CD14-positive monocyte (primary cell): ENCODE measurements around the gene MCC. TPM values are rescaled to one million over a fixed set of nuclear protein-coding genes. Genes with fewer than 3 reads are reported as not detected.

Experiments used
- DNase-seq, 3 donors: peaks; one replicate each; pipeline ENCODE4 v3.0.0-alpha.2; 2011 to 2022
- H2AFZ ChIP-seq: 2 replicates; pipeline ENCODE4 v1.6.0; 2012; ENCODE audit warnings: mild to moderate bottlenecking, low read depth, low read length, inconsistent platforms; ENCODE audit not compliant: insufficient read depth, poor library complexity, severe bottlenecking
- H3K27ac ChIP-seq, 2 donors: 1 replicate in 1 of 2; 2 replicates in 1 of 2; pipeline ENCODE4 v1.5.1; 2012 to 2013; ENCODE audit warnings: low read length in 2 of 2, control low read depth in 1 of 2, inconsistent platforms in 1 of 2, low read depth in 1 of 2, mild to moderate bottlenecking in 1 of 2
- H3K27me3 ChIP-seq, 2 donors: one replicate each; pipeline versions ENCODE4 v1.6.0 to v1.6.1; 2011 to 2013; ENCODE audit warnings: low read length in 2 of 2; ENCODE audit not compliant: control insufficient read depth in 2 of 2, insufficient read depth in 2 of 2
- H3K36me3 ChIP-seq, 2 donors: replicated peaks in 1 of 2; 1 replicate in 1 of 2; 2 replicates in 1 of 2; pipeline versions ENCODE4 v1.5.1 to v1.6.1; 2012 to 2013; ENCODE audit warnings: low read length in 2 of 2, control low read depth in 1 of 2, inconsistent platforms in 1 of 2, mild to moderate bottlenecking in 1 of 2; ENCODE audit not compliant: insufficient read depth in 2 of 2, control insufficient read depth in 1 of 2
- H3K4me1 ChIP-seq, 2 donors: 1 replicate in 1 of 2; 2 replicates in 1 of 2; pipeline versions ENCODE4 v1.5.1 to v1.6.1; 2012 to 2013; ENCODE audit warnings: low read length in 2 of 2, control low read depth in 1 of 2, inconsistent platforms in 1 of 2, mild to moderate bottlenecking in 1 of 2, moderate library complexity in 1 of 2; ENCODE audit not compliant: insufficient read depth in 2 of 2, control insufficient read depth in 1 of 2
- H3K4me2 ChIP-seq: replicated peaks from 2 replicates; pipeline ENCODE3; 2012; ENCODE audit warnings: low read length, moderate library complexity, mild to moderate bottlenecking; ENCODE audit not compliant: poor library complexity, severe bottlenecking; ENCODE audit errors: extremely low read depth
- H3K4me3 ChIP-seq, 3 experiments: fragments of 200-600 bp in 1 of 3; sonication (generic) in 1 of 3; replicated peaks in 1 of 3; 1 replicate in 2 of 3; 2 replicates in 1 of 3; pipeline ENCODE4 v1.5.1; 2011 to 2013; ENCODE audit warnings: low read length in 3 of 3, mild to moderate bottlenecking in 3 of 3, control low read depth in 2 of 3, low read depth in 2 of 3, inconsistent platforms in 1 of 3, moderate library complexity in 1 of 3
- H3K79me2 ChIP-seq: 2 replicates; pipeline ENCODE4 v1.6.0; 2012; ENCODE audit warnings: mild to moderate bottlenecking, control low read depth, inconsistent platforms, low read length, moderate library complexity; ENCODE audit not compliant: insufficient read depth
- H3K9ac ChIP-seq: 2 replicates; pipeline ENCODE4 v1.6.0; 2017; ENCODE audit warnings: low read length, mild to moderate bottlenecking; ENCODE audit not compliant: insufficient read depth, poor library complexity, severe bottlenecking
- H3K9me3 ChIP-seq, 2 donors: replicated peaks in 1 of 2; 1 replicate in 1 of 2; 2 replicates in 1 of 2; pipeline versions ENCODE4 v1.5.1 to v1.6.1; 2012 to 2013; ENCODE audit warnings: low read length in 2 of 2, control low read depth in 1 of 2; ENCODE audit not compliant: control insufficient read depth in 1 of 2, insufficient read depth in 1 of 2
- H4K20me1 ChIP-seq: 2 replicates; pipeline ENCODE4 v1.6.0; 2012; ENCODE audit warnings: mild to moderate bottlenecking, low read length, control low read depth, moderate library complexity; ENCODE audit not compliant: insufficient read depth
- H3K27ac Mint-ChIP-seq, 7 donors: one replicate each; pipeline ENCODE4 v1.8.0; 2020; ENCODE audit warnings: mild to moderate bottlenecking in 7 of 7, mixed read lengths in 7 of 7, moderate library complexity in 6 of 7, inconsistent platforms in 2 of 7
- H3K27me3 Mint-ChIP-seq, 3 donors: one replicate each; pipeline ENCODE4 v1.8.0; 2021 to 2022; ENCODE audit warnings: low read depth in 3 of 3, mild to moderate bottlenecking in 3 of 3, mixed read lengths in 3 of 3, moderate library complexity in 3 of 3, inconsistent platforms in 1 of 3
- H3K36me3 Mint-ChIP-seq, 2 donors: one replicate each; pipeline ENCODE4 v1.8.0; 2020; ENCODE audit warnings: mixed read lengths in 2 of 2, inconsistent platforms in 1 of 2, mild to moderate bottlenecking in 1 of 2
- H3K4me1 Mint-ChIP-seq: one replicate; pipeline ENCODE4 v1.8.0; 2020; ENCODE audit warnings: mild to moderate bottlenecking, mixed read lengths
- H3K4me3 Mint-ChIP-seq, 2 donors: one replicate each; pipeline ENCODE4 v1.8.0; 2020; ENCODE audit warnings: mild to moderate bottlenecking in 2 of 2, mixed read lengths in 2 of 2, moderate library complexity in 1 of 2
- H3K9me3 Mint-ChIP-seq, 7 donors: one replicate each; pipeline ENCODE4 v1.8.0; 2020 to 2022; ENCODE audit warnings: mixed read lengths in 7 of 7, mild to moderate bottlenecking in 6 of 7, moderate library complexity in 6 of 7, inconsistent platforms in 2 of 7
- CTCF ChIP-seq: fragments of 200-600 bp; IDR thresholded peaks from one replicate; pipeline ENCODE4 v1.8.0; 2022; ENCODE audit warnings: antibody characterized with exemption, mild to moderate bottlenecking
- WGBS: methylation state at CpG from one replicate; pipeline ENCODE4 v1.1.5; 2013; ENCODE audit warnings: missing lambda C conversion rate; ENCODE audit not compliant: insufficient coverage; 5-methylcytosine and 5-hydroxymethylcytosine counted together
- intact Hi-C, 2 donors: fragments of 100-400 bp; cut with micrococcal nuclease; formaldehyde crosslinking; loops; one replicate each; pipeline versions ENCODE4 v1.15.0 to v1.15.1; 2023
- polyA plus RNA-seq, 3 donors: library from polyadenylated mRNA; depleted of rRNA in 1 of 3; unstranded in 2 of 3; stranded (reverse) in 1 of 3; fragments of 300-500 nt in 2 of 3; fragments of >200 nt in 1 of 3; fragmentation: Illumina TruSeq in 2 of 3; gene quantifications; 1 replicate in 2 of 3; 2 replicates in 1 of 3; pipeline ENCODE4 v1.2.3, GENCODE V29; 2012 to 2021

MCC gene
- polyA plus RNA-seq, 3 donors, result 0.09 TPM; not detected in 2

- H3K4me3 ChIP-seq, result no peak overlapping the region
- H2AFZ ChIP-seq, result no peak overlapping the region
- no peaks in the 10 kb centered on the region for H4K20me1 ChIP-seq
- H3K36me3 ChIP-seq, result no peaks in the 10 kb centered on the region
- no peaks in the 10 kb centered on the region for H3K4me1 ChIP-seq
- Mint-ChIP-seq H3K36me3 (no peaks in the 10 kb centered on the region), H3K27me3 (peaks cover 1 to 2% (median 2%) of the 10 kb centered on the region in 3 donors), H3K4me1 (no peaks in the 10 kb centered on the region), H3K9me3 (no peaks in the 10 kb centered on the region), H3K4me3 (no peak overlapping the region), H3K27ac (no peak overlapping the region)
- intact Hi-C loops, result no loop called here
- no peaks in the 10 kb centered on the region for H3K9me3 ChIP-seq
- no peak overlapping the region for H3K9ac ChIP-seq
- H3K27me3 ChIP-seq, result no peaks in the 10 kb centered on the region
- no peak for TF ChIP-seq CTCF
- 100% methylated on average over 2 of the region's 5 CpGs for WGBS
- H3K4me2 ChIP-seq, result no peak overlapping the region
- H3K27ac ChIP-seq, result no peak overlapping the region
- H3K79me2 ChIP-seq, result no peaks in the 10 kb centered on the region
- no peak for DNase-seq
Observed at GRCh38 chr5:113108485-113108884, 379.8 kb downstream of the MCC start.

GRCh38 chr5:113106821-113107220, 381.4 kb downstream of the MCC start:
- Histone ChIP-seq H3K9ac (no peak overlapping the region), H3K36me3 (no peaks in the 10 kb centered on the region), H2AFZ (no peak overlapping the region), H3K4me1 (no peaks in the 10 kb centered on the region), H3K27me3 (no peaks in the 10 kb centered on the region), H3K4me3 (no peak overlapping the region), H3K79me2 (no peaks in the 10 kb centered on the region), H4K20me1 (no peaks in the 10 kb centered on the region), H3K4me2 (no peak overlapping the region), H3K9me3 (no peaks in the 10 kb centered on the region), H3K27ac (no peak overlapping the region)
- Mint-ChIP-seq H3K4me3 (no peak overlapping the region), H3K27ac (no peak overlapping the region), H3K36me3 (no peaks in the 10 kb centered on the region), H3K27me3 (peaks cover 0 to 2% (median 1%) of the 10 kb centered on the region in 3 donors), H3K9me3 (no peaks in the 10 kb centered on the region), H3K4me1 (no peaks in the 10 kb centered on the region)
- no peak for TF ChIP-seq CTCF
- intact Hi-C loops, result no loop called here
- no CpG with 5 or more reads among the region's 2 CpGs for WGBS
- no peak for DNase-seq
